Hindlimb muscle (tissue), 1 donor: Measurements from ENCODE around the gene CNKSR2. TPM values are rescaled to one million over a fixed set of nuclear protein-coding genes. Genes with fewer than 3 reads are reported as not detected.
"Not testable (repeated sequence)": the region's sequence is repeated elsewhere in the genome, so short reads cannot be mapped to it uniquely, and the experiment has no call there.

Experiments used
- DNase-seq: peaks from one replicate; pipeline ENCODE4 v3.0.0-alpha.2; 2013
- polyA plus RNA-seq: library from polyadenylated mRNA; unstranded; fragments of 120-200 nt; gene quantifications from one replicate; pipeline ENCODE4 v1.2.1, GENCODE V29; 2013; ENCODE audit not compliant: insufficient read length

The CNKSR2 gene
- polyA plus RNA-seq, 1 donor: 1.9 TPM

DNA sequence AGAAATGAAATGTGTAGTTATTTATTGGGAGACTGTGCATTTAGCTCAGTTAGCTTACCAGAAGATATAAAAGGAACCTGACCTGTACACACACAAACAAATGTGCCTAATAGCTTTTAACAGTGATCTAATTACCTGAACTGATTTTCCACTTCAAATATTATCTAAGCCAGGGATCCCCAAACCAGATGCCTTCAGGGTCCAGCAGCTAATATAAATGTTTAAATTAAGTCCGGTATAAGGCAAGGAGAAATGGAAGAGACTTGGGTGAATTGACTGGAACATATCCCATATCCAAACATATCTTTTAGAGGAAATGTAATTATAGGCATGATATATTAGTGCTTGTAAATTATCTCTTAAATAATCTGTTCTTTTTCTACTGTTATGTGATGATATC lies 66.7 kb downstream of the CNKSR2 start:
- DNase-seq: no peak

DNA sequence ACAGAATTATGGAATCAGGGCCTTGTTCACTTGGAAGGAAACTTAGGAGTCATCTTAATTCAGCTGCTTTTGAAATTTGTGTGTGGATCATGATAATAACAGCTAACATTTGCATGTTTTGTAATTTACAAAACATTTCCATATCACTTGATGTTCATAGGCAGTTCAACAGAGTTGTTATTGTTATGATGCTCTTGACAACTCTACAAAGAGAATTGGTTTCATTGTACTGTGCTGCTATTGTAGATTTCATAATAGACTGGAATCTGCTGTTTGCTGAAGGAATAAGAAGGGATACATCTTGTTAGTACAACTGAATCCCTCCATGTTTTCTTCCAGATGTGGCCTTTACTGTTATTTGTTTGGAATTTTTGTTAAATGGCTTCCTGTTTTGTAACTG lies 83.5 kb downstream of the CNKSR2 start:
- DNase-seq: no peak

GRCh38 chrX:21469071-21469470 lies 94.9 kb downstream of the CNKSR2 start:
- no peak for DNase-seq

GRCh38 chrX:21476909-21477308 lies 102.7 kb downstream of the CNKSR2 start:
- DNase-seq: no peak

DNA sequence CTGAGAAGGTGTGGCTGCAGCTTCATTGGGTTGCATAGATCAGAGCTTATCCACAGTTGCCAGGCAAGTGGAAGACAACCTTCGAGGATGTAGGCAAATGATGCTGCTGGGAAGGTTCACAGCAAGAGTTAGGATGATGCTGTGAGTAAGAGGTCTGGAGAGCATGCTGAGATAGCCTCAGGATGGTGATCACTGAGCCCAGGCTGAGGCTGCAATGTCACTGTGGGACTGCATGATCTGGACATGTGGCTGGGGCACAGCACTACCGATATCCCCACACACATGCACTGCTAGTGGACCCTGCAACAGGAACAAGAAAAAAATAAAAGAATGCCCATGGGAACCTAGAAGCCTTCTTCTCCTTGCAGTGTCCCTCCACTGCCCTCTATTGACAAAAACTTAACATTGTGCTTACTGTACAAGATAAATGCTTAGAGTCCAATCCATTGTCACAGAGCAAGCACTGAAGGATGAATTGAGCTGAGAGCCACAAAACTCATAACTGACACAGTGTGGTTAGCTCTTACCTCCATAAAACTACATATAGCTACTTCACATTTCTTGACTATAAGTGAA lies 105.6 kb downstream of the CNKSR2 start:
- DNase-seq: peak; percentile 48

DNA sequence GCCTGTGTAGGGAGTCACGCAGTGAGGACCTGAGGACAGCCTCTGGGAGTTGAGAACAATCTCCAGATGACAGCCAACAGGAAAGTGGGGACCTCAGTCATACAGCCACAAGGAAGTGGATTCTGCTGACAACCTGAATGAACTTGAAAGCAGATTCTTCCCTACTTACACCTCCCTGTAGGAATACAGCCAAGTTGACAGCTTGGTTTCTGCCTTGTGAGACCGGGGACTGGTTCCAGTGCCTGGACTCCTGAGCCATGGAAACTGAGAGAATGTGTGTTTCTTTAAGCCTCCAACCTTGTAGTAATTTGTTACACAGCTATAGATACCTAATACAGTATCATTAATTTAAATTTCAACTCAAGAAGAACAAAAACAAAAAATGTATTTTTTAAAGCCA lies 107.5 kb downstream of the CNKSR2 start:
- DNase-seq: no peak

- not testable (repeated sequence) for DNase-seq
These were observed 109.8 kb downstream of the CNKSR2 start for GRCh38 chrX:21484051-21484450.

- no peak for DNase-seq
These were observed 113.6 kb downstream of the CNKSR2 start for GRCh38 chrX:21487832-21488231.

DNA sequence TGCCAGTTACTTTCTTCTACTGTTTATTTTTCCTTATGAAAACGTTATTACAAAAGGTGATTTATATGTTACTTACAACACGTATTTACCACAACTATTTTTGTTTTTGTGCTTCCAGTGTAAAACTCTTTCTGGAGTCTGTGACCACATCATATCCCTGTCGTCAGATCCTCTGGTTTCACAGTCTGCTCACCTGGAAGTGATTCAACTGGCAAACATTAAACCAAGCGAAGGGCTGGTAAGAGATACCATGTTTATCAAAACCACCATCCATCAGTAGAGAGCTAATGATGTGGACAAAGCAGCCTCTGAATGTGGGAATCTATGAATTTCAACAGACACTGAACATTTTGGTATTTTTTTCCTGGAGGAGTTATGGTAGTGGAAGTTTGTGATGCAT lies 116.1 kb downstream of the CNKSR2 start:
- DNase-seq: no peak

DNA sequence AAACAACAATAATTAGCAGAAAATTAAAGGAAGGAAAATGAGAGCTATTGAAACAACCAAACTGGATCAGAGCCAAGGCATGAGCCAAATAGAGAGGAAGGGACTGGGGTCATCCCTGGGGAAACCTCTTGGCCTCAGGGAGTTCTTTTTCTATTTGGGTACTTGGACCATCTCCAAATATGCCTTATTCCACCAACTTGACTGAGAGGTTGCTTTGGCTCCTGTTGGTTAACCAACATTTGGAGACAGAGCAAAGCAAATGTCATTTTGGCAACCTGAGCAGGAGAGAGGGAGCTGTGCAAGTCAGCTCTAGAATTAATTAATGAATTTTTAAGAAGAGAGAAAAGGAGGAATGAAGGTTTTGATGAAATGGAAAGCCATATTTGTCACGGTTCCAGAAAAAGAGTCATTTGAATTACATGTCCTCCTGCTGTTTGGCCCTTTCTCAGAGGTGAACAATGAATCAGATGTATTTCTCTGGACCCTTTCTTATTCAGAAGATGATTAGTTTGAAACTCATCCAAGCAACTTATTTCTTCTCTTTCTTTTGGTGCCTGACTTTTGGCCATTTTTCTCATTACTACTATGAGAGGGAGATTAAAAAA lies 119.1 kb downstream of the CNKSR2 start:
- no peak for DNase-seq

GRCh38 chrX:21503593-21503992 lies 129.4 kb downstream of the CNKSR2 start:
- DNase-seq: no peak

- no peak for DNase-seq
These were observed 135.7 kb downstream of the CNKSR2 start for GRCh38 chrX:21509912-21510311.

GRCh38 chrX:21524008-21524407 lies 149.8 kb downstream of the CNKSR2 start:
- DNase-seq: no peak

GRCh38 chrX:21528076-21528475 lies 153.9 kb downstream of the CNKSR2 start:
- peak; percentile 16 for DNase-seq

GRCh38 chrX:21529771-21530170 lies 155.6 kb downstream of the CNKSR2 start:
- no peak for DNase-seq

- not testable (repeated sequence) for DNase-seq
These were observed 170.4 kb downstream of the CNKSR2 start for GRCh38 chrX:21544642-21545041.

DNA sequence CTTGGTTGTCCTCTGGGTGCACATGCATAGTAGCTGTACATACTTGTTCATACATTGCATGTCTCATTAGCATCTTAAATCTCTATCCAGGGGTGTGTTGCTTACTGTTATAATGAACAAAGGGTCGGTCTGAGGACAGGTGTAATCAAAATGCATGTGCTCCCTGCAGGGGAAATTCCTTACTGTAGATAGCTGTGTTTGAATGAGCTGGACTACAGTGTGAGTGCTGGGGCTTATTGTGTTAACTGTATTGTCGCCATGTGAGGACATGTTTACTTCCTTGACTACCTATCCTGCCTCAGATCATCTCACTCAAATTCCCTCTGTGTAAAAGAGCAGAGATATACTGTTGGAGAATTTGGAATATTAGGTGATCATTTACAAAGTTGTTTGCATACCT lies 185.2 kb downstream of the CNKSR2 start:
- DNase-seq: no peak

- DNase-seq: no peak
These were observed 190.8 kb downstream of the CNKSR2 start for GRCh38 chrX:21565025-21565424.

DNA sequence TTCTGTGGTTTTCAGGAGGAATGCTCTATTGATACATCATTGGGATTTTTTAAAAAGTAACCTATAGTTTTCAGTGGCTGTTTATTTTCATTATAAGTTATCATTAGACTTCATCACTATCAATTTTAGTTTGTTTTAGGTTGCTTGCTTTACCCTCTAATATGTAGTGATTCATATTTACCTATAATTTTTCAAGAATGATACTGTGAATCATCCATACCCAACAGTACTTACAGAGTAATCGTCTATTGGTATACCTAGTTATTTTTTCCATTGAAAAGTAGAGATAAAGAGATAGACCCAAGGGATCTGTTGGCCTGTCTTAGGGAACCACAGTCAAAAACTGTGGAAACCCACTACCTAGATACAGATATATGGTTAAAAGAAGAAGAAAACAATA lies 200.6 kb downstream of the CNKSR2 start:
- DNase-seq: no peak

GRCh38 chrX:21581479-21581878 lies 207.3 kb downstream of the CNKSR2 start:
- DNase-seq: no peak

DNA sequence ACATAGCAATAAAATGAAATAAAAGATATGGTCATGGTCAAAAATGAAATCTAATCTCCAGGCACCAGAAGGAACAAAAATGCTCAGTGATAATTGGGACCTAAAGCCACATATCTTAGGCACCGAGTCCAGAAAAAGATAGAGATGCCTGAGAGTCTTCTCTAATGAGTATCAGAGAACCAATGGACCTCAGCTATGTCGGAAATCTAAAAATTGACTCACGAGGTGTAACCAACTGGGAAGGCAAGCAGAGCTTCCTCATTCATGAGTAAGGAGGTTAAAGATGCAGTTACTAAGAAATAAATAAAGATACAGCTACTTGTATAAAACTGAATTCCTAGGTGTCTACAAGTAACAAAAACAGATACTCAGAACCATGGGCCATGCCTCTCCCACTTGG lies 211.8 kb downstream of the CNKSR2 start:
- no peak for DNase-seq

- DNase-seq: no peak
These were observed 216.0 kb downstream of the CNKSR2 start for GRCh38 chrX:21590012-21590776.

- peak; percentile 3 for DNase-seq
These were observed 231.8 kb downstream of the CNKSR2 start for GRCh38 chrX:21606002-21606401.

DNA sequence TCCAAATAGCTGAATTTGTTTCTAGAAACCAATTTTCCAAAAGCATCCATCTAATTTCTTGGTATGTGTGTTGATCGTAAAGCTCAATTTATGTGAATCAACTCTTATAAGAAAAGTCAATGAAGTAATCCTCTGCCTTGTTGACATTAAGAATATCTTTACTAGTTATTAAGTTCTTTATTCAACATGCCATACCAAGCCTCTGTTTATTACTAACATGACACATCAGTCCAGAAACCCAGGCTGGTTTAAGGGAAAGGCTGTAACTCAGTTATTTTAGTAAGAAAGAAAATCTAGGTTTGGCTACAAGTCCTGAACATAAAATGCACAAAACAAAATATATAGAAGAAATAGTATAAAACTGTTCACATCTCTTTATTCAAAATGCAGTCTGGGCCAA lies 235.9 kb downstream of the CNKSR2 start:
- no peak for DNase-seq
